CD14-positive monocyte (primary cell): ENCODE data around the gene ELL3. TPM values are rescaled to one million over a fixed set of nuclear protein-coding genes. Genes with fewer than 3 reads are reported as not detected.

Source experiments
- DNase-seq, 3 donors: peaks; one replicate each; pipeline ENCODE4 v3.0.0-alpha.2; 2011 to 2022
- H2AFZ ChIP-seq: 2 replicates; pipeline ENCODE4 v1.6.0; 2012; ENCODE audit warnings: mild to moderate bottlenecking, low read depth, low read length, inconsistent platforms; ENCODE audit not compliant: insufficient read depth, poor library complexity, severe bottlenecking
- H3K27ac ChIP-seq, 2 donors: 1 replicate in 1 of 2; 2 replicates in 1 of 2; pipeline ENCODE4 v1.5.1; 2012 to 2013; ENCODE audit warnings: low read length in 2 of 2, control low read depth in 1 of 2, inconsistent platforms in 1 of 2, low read depth in 1 of 2, mild to moderate bottlenecking in 1 of 2
- H3K27me3 ChIP-seq, 2 donors: one replicate each; pipeline versions ENCODE4 v1.6.0 to v1.6.1; 2011 to 2013; ENCODE audit warnings: low read length in 2 of 2; ENCODE audit not compliant: control insufficient read depth in 2 of 2, insufficient read depth in 2 of 2
- H3K36me3 ChIP-seq, 2 donors: replicated peaks in 1 of 2; 1 replicate in 1 of 2; 2 replicates in 1 of 2; pipeline versions ENCODE4 v1.5.1 to v1.6.1; 2012 to 2013; ENCODE audit warnings: low read length in 2 of 2, control low read depth in 1 of 2, inconsistent platforms in 1 of 2, mild to moderate bottlenecking in 1 of 2; ENCODE audit not compliant: insufficient read depth in 2 of 2, control insufficient read depth in 1 of 2
- H3K4me1 ChIP-seq, 2 donors: 1 replicate in 1 of 2; 2 replicates in 1 of 2; pipeline versions ENCODE4 v1.5.1 to v1.6.1; 2012 to 2013; ENCODE audit warnings: low read length in 2 of 2, control low read depth in 1 of 2, inconsistent platforms in 1 of 2, mild to moderate bottlenecking in 1 of 2, moderate library complexity in 1 of 2; ENCODE audit not compliant: insufficient read depth in 2 of 2, control insufficient read depth in 1 of 2
- H3K4me2 ChIP-seq: replicated peaks from 2 replicates; pipeline ENCODE3; 2012; ENCODE audit warnings: low read length, moderate library complexity, mild to moderate bottlenecking; ENCODE audit not compliant: poor library complexity, severe bottlenecking; ENCODE audit errors: extremely low read depth
- H3K4me3 ChIP-seq, 3 experiments: fragments of 200-600 bp in 1 of 3; sonication (generic) in 1 of 3; replicated peaks in 1 of 3; 1 replicate in 2 of 3; 2 replicates in 1 of 3; pipeline ENCODE4 v1.5.1; 2011 to 2013; ENCODE audit warnings: low read length in 3 of 3, mild to moderate bottlenecking in 3 of 3, control low read depth in 2 of 3, low read depth in 2 of 3, inconsistent platforms in 1 of 3, moderate library complexity in 1 of 3
- H3K79me2 ChIP-seq: 2 replicates; pipeline ENCODE4 v1.6.0; 2012; ENCODE audit warnings: mild to moderate bottlenecking, control low read depth, inconsistent platforms, low read length, moderate library complexity; ENCODE audit not compliant: insufficient read depth
- H3K9ac ChIP-seq: 2 replicates; pipeline ENCODE4 v1.6.0; 2017; ENCODE audit warnings: low read length, mild to moderate bottlenecking; ENCODE audit not compliant: insufficient read depth, poor library complexity, severe bottlenecking
- H3K9me3 ChIP-seq, 2 donors: replicated peaks in 1 of 2; 1 replicate in 1 of 2; 2 replicates in 1 of 2; pipeline versions ENCODE4 v1.5.1 to v1.6.1; 2012 to 2013; ENCODE audit warnings: low read length in 2 of 2, control low read depth in 1 of 2; ENCODE audit not compliant: control insufficient read depth in 1 of 2, insufficient read depth in 1 of 2
- H4K20me1 ChIP-seq: 2 replicates; pipeline ENCODE4 v1.6.0; 2012; ENCODE audit warnings: mild to moderate bottlenecking, low read length, control low read depth, moderate library complexity; ENCODE audit not compliant: insufficient read depth
- H3K27ac Mint-ChIP-seq, 7 donors: one replicate each; pipeline ENCODE4 v1.8.0; 2020; ENCODE audit warnings: mild to moderate bottlenecking in 7 of 7, mixed read lengths in 7 of 7, moderate library complexity in 6 of 7, inconsistent platforms in 2 of 7
- H3K27me3 Mint-ChIP-seq, 3 donors: one replicate each; pipeline ENCODE4 v1.8.0; 2021 to 2022; ENCODE audit warnings: low read depth in 3 of 3, mild to moderate bottlenecking in 3 of 3, mixed read lengths in 3 of 3, moderate library complexity in 3 of 3, inconsistent platforms in 1 of 3
- H3K36me3 Mint-ChIP-seq, 2 donors: one replicate each; pipeline ENCODE4 v1.8.0; 2020; ENCODE audit warnings: mixed read lengths in 2 of 2, inconsistent platforms in 1 of 2, mild to moderate bottlenecking in 1 of 2
- H3K4me1 Mint-ChIP-seq: one replicate; pipeline ENCODE4 v1.8.0; 2020; ENCODE audit warnings: mild to moderate bottlenecking, mixed read lengths
- H3K4me3 Mint-ChIP-seq, 2 donors: one replicate each; pipeline ENCODE4 v1.8.0; 2020; ENCODE audit warnings: mild to moderate bottlenecking in 2 of 2, mixed read lengths in 2 of 2, moderate library complexity in 1 of 2
- H3K9me3 Mint-ChIP-seq, 7 donors: one replicate each; pipeline ENCODE4 v1.8.0; 2020 to 2022; ENCODE audit warnings: mixed read lengths in 7 of 7, mild to moderate bottlenecking in 6 of 7, moderate library complexity in 6 of 7, inconsistent platforms in 2 of 7
- WGBS: methylation state at CpG from one replicate; pipeline ENCODE4 v1.1.5; 2013; ENCODE audit warnings: missing lambda C conversion rate; ENCODE audit not compliant: insufficient coverage; 5-methylcytosine and 5-hydroxymethylcytosine counted together
- intact Hi-C, 2 donors: fragments of 100-400 bp; cut with micrococcal nuclease; formaldehyde crosslinking; loops; one replicate each; pipeline versions ENCODE4 v1.15.0 to v1.15.1; 2023
- polyA plus RNA-seq, 3 donors: library from polyadenylated mRNA; depleted of rRNA in 1 of 3; unstranded in 2 of 3; stranded (reverse) in 1 of 3; fragments of 300-500 nt in 2 of 3; fragments of >200 nt in 1 of 3; fragmentation: Illumina TruSeq in 2 of 3; gene quantifications; 1 replicate in 2 of 3; 2 replicates in 1 of 3; pipeline ENCODE4 v1.2.3, GENCODE V29; 2012 to 2021
- TF ChIP-seq, protein P1 (sequence below): fragments of 200-600 bp; IDR thresholded peaks from one replicate; pipeline ENCODE4 v1.8.0; 2022; ENCODE audit warnings: antibody characterized with exemption, mild to moderate bottlenecking

Gene ELL3
- polyA plus RNA-seq, 3 donors: 0.29 to 1.2 (median 0.60) TPM

DNA sequence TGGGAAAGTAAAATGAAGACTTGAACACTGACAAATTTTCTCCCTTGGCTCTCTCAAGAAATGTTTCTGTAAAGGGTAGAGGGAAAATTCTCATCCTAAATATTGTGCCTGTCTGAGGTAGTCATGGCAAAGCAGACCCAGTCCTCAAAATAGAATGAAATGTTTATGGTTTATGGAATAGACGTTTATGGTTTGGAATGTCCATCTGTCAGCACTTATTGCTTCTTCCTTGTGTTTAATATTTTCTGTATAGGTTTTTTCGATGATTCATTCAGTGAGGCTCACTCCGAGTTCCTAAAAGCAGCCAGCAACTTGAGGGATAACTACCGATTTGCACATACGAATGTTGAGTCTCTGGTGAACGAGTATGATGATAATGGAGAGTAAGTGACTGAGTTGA lies 13.9 kb downstream of the ELL3 start:
- DNase-seq: no peak
- WGBS: 87% methylated on average over 6 of the region's 6 CpGs
- Histone ChIP-seq H4K20me1 (peaks cover 35% of the 10 kb centered on the region), H2AFZ (no peak overlapping the region), H3K27ac (no peak overlapping the region), H3K9ac (no peak overlapping the region), H3K27me3 (no peaks in the 10 kb centered on the region), H3K4me3 (no peak overlapping the region), H3K36me3 (peaks cover 85 to 97% of the 10 kb centered on the region in 2 donors), H3K4me2 (no peak overlapping the region), H3K9me3 (no peaks in the 10 kb centered on the region), H3K4me1 (no peaks in the 10 kb centered on the region), H3K79me2 (peaks cover 7% of the 10 kb centered on the region)
- intact Hi-C loops: no loop called here
- TF ChIP-seq, protein P1, sequence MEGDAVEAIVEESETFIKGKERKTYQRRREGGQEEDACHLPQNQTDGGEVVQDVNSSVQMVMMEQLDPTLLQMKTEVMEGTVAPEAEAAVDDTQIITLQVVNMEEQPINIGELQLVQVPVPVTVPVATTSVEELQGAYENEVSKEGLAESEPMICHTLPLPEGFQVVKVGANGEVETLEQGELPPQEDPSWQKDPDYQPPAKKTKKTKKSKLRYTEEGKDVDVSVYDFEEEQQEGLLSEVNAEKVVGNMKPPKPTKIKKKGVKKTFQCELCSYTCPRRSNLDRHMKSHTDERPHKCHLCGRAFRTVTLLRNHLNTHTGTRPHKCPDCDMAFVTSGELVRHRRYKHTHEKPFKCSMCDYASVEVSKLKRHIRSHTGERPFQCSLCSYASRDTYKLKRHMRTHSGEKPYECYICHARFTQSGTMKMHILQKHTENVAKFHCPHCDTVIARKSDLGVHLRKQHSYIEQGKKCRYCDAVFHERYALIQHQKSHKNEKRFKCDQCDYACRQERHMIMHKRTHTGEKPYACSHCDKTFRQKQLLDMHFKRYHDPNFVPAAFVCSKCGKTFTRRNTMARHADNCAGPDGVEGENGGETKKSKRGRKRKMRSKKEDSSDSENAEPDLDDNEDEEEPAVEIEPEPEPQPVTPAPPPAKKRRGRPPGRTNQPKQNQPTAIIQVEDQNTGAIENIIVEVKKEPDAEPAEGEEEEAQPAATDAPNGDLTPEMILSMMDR: no peak
- no peaks in the 10 kb centered on the region for H3K27me3 Mint-ChIP-seq
- no peak overlapping the region for H3K4me3 Mint-ChIP-seq
- peaks cover 0 to under 1% (median 0%) of the 10 kb centered on the region in 7 donors for H3K9me3 Mint-ChIP-seq
- H3K27ac Mint-ChIP-seq: peak overlapping the region in 3 of 7 donors; percentile 13 to 70 (median 26)
- peaks cover 71 to 99% of the 10 kb centered on the region in 2 donors for H3K36me3 Mint-ChIP-seq
- no peaks in the 10 kb centered on the region for H3K4me1 Mint-ChIP-seq

DNA sequence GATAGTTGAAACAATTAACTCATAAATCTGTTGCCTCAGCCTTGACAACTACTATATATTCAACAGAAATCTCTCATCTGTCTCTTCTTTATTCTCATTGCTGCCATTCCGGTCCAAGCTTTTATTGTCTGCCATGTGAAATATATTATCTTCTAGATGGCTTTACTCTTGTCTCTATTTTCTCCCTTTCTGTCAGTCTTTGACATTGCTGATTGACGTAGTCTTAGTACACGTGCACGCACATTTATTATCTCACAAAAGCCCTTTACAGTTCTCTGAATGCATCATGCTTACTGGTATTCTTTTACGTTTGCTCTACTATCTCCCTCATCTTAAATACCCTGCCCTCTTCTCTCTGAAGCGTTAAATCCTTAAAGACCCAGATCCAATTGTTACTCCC lies 24.9 kb downstream of the ELL3 start:
- H3K9me3 Mint-ChIP-seq: no peaks in the 10 kb centered on the region
- Histone ChIP-seq H3K9me3 (no peaks in the 10 kb centered on the region), H3K27ac (no peak overlapping the region), H2AFZ (no peak overlapping the region), H3K79me2 (peaks cover 99% of the 10 kb centered on the region), H4K20me1 (peaks cover 98% of the 10 kb centered on the region), H3K4me2 (no peak overlapping the region), H3K4me3 (no peak overlapping the region), H3K4me1 (peaks cover 28 to 36% of the 10 kb centered on the region in 2 donors), H3K27me3 (no peaks in the 10 kb centered on the region), H3K9ac (no peak overlapping the region), H3K36me3 (peaks cover 29 to 59% of the 10 kb centered on the region in 2 donors)
- no peak for DNase-seq
- H3K36me3 Mint-ChIP-seq: peaks cover 40 to 45% of the 10 kb centered on the region in 2 donors
- TF ChIP-seq, protein P1: no peak
- H3K4me1 Mint-ChIP-seq: peaks cover 32% of the 10 kb centered on the region
- H3K27me3 Mint-ChIP-seq: no peaks in the 10 kb centered on the region
- peak overlapping the region in 1 of 7 donors; percentile 18 for H3K27ac Mint-ChIP-seq
- H3K4me3 Mint-ChIP-seq: no peak overlapping the region
- WGBS: 96% methylated on average over 3 of the region's 6 CpGs
- intact Hi-C loops: no loop called here
